H9 (cell line): ENCODE results near the gene DKK3. TPM values are rescaled to one million over a fixed set of nuclear protein-coding genes. Genes with fewer than 3 reads are reported as not detected.

Experiments used
- DNase-seq: peaks from one replicate; pipeline ENCODE4 v3.0.0-alpha.2; 2017
- H2AFZ ChIP-seq: one replicate; pipeline ENCODE4 v1.6.1; 2013; ENCODE audit warnings: mild to moderate bottlenecking, low read length, control low read depth, moderate library complexity
- H2AK5ac ChIP-seq: 2 replicates; pipeline ENCODE4 v1.6.1; 2013; ENCODE audit warnings: low read length, control low read depth, mixed read lengths; ENCODE audit not compliant: insufficient read length
- H2BK120ac ChIP-seq: one replicate; pipeline ENCODE4 v1.6.1; 2013; ENCODE audit warnings: low read depth, mild to moderate bottlenecking, low read length, control low read depth, inconsistent platforms; ENCODE audit not compliant: poor library complexity, severe bottlenecking
- H2BK12ac ChIP-seq: 2 replicates; pipeline ENCODE4 v1.6.1; 2013; ENCODE audit warnings: low read length, control low read depth, mixed read lengths, low read depth; ENCODE audit not compliant: insufficient read length
- H2BK15ac ChIP-seq: 2 replicates; pipeline ENCODE4 v1.6.1; 2013; ENCODE audit warnings: low read depth, low read length, control low read depth
- H2BK20ac ChIP-seq: one replicate; pipeline ENCODE4 v1.6.1; 2013; ENCODE audit warnings: low read depth, mild to moderate bottlenecking, low read length, control low read depth, inconsistent platforms; ENCODE audit not compliant: poor library complexity, severe bottlenecking
- H2BK5ac ChIP-seq: 2 replicates; pipeline ENCODE4 v1.6.1; 2013; ENCODE audit warnings: low read length, control low read depth, mixed read lengths; ENCODE audit not compliant: insufficient read length
- H3K14ac ChIP-seq: 2 replicates; pipeline ENCODE4 v1.6.1; 2013; ENCODE audit warnings: low read length, control low read depth; ENCODE audit not compliant: insufficient read depth
- H3K18ac ChIP-seq: 2 replicates; pipeline ENCODE4 v1.6.1; 2013; ENCODE audit warnings: low read depth, mild to moderate bottlenecking, mixed read lengths, low read length, control low read depth; ENCODE audit not compliant: insufficient read length
- H3K23ac ChIP-seq: 2 replicates; pipeline ENCODE4 v1.6.1; 2013; ENCODE audit warnings: low read length, control low read depth, mixed read lengths, low read depth; ENCODE audit not compliant: insufficient read length
- H3K23me2 ChIP-seq: 2 replicates; pipeline ENCODE4 v1.6.1; 2013; ENCODE audit warnings: low read depth, mild to moderate bottlenecking, mixed read lengths, low read length, control low read depth; ENCODE audit not compliant: insufficient read length, poor library complexity, severe bottlenecking
- H3K27ac ChIP-seq: 2 replicates; pipeline ENCODE4 v1.5.1; 2013; ENCODE audit warnings: low read length, control low read depth, mixed read lengths, low read depth; ENCODE audit not compliant: insufficient read length
- H3K27me3 ChIP-seq: 2 replicates; pipeline ENCODE4 v1.6.1; 2013; ENCODE audit warnings: low read length, control low read depth, inconsistent platforms; ENCODE audit not compliant: insufficient read depth
- H3K4ac ChIP-seq: 2 replicates; pipeline ENCODE4 v1.6.1; 2013; ENCODE audit warnings: low read depth, mild to moderate bottlenecking, control low read depth, inconsistent platforms, low read length, moderate library complexity
- H3K4me1 ChIP-seq: 2 replicates; pipeline ENCODE4 v1.6.1; 2013; ENCODE audit warnings: low read length, control low read depth, inconsistent platforms; ENCODE audit not compliant: insufficient read depth
- H3K4me2 ChIP-seq: 2 replicates; pipeline ENCODE4 v1.6.1; 2013; ENCODE audit warnings: low read length, control low read depth, mixed read lengths; ENCODE audit not compliant: insufficient read length, insufficient read depth
- H3K56ac ChIP-seq: 2 replicates; pipeline ENCODE4 v1.6.1; 2013; ENCODE audit warnings: low read depth, mild to moderate bottlenecking, mixed read lengths, low read length, control low read depth; ENCODE audit not compliant: insufficient read length
- H3K79me1 ChIP-seq: 2 replicates; pipeline ENCODE4 v1.6.1; 2013; ENCODE audit warnings: low read depth, mild to moderate bottlenecking, moderate library complexity, low read length, control low read depth, inconsistent platforms; ENCODE audit not compliant: insufficient read depth, poor library complexity, severe bottlenecking
- H3K79me2 ChIP-seq: 2 replicates; pipeline ENCODE4 v1.6.1; 2013; ENCODE audit warnings: low read length, control low read depth, inconsistent platforms; ENCODE audit not compliant: insufficient read depth
- H3K9ac ChIP-seq: 2 replicates; pipeline ENCODE4 v1.6.1; 2013; ENCODE audit warnings: low read length, control low read depth, mixed read lengths; ENCODE audit not compliant: insufficient read length; ENCODE audit errors: extremely low read depth
- H3K9me3 ChIP-seq: one replicate; pipeline ENCODE4 v1.6.1; 2013; ENCODE audit warnings: low read depth, low read length, inconsistent platforms; ENCODE audit not compliant: control insufficient read depth
- H3T11ph ChIP-seq: one replicate; pipeline ENCODE4 v1.6.1; 2013; ENCODE audit warnings: mild to moderate bottlenecking, low read length, control low read depth, inconsistent platforms
- H4K20me1 ChIP-seq: one replicate; pipeline ENCODE4 v1.6.1; 2013; ENCODE audit not compliant: control insufficient read depth, insufficient read length, insufficient read depth
- H4K5ac ChIP-seq: 2 replicates; pipeline ENCODE4 v1.6.1; 2013; ENCODE audit warnings: low read depth, mild to moderate bottlenecking, mixed read lengths, low read length, control low read depth; ENCODE audit not compliant: insufficient read length
- H4K8ac ChIP-seq: replicated peaks from 2 replicates; pipeline ENCODE4 v1.6.1; 2013; ENCODE audit warnings: low read length, control low read depth, mixed read lengths, low read depth; ENCODE audit not compliant: insufficient read length
- H4K91ac ChIP-seq: 2 replicates; pipeline ENCODE4 v1.6.1; 2013; ENCODE audit warnings: low read depth, mild to moderate bottlenecking, moderate library complexity, mixed read lengths, low read length, control low read depth; ENCODE audit not compliant: insufficient read length
- H3K27ac Mint-ChIP-seq, 3 experiments: 2 replicates in 2 of 3; 3 replicates in 1 of 3; pipeline ENCODE4 v1.8.0; 2020 to 2021; ENCODE audit warnings: mixed read lengths in 3 of 3, mild to moderate bottlenecking in 1 of 3, moderate library complexity in 1 of 3
- H3K27me3 Mint-ChIP-seq: 2 replicates; pipeline ENCODE4 v1.8.0; 2021; ENCODE audit warnings: low read depth, mild to moderate bottlenecking, moderate library complexity, mixed read lengths
- H3K36me3 Mint-ChIP-seq, 3 experiments: 2 replicates in 2 of 3; 3 replicates in 1 of 3; pipeline ENCODE4 v1.8.0; 2020 to 2021; ENCODE audit warnings: low read depth in 3 of 3, mixed read lengths in 3 of 3; ENCODE audit not compliant: insufficient read depth in 1 of 3
- H3K4me1 Mint-ChIP-seq, 2 experiments: 2 replicates each; pipeline ENCODE4 v1.8.0; 2020; ENCODE audit warnings: mixed read lengths in 2 of 2
- H3K4me3 Mint-ChIP-seq, 2 experiments: 2 replicates in 1 of 2; 3 replicates in 1 of 2; pipeline ENCODE4 v1.8.0; 2020 to 2021; ENCODE audit warnings: mild to moderate bottlenecking in 2 of 2, mixed read lengths in 2 of 2, moderate library complexity in 1 of 2
- H3K9me3 Mint-ChIP-seq, 2 experiments: 2 replicates in 1 of 2; 3 replicates in 1 of 2; pipeline ENCODE4 v1.8.0; 2020; ENCODE audit warnings: mild to moderate bottlenecking in 2 of 2, mixed read lengths in 2 of 2, moderate library complexity in 1 of 2
- CTCF ChIP-seq: fragments of 200-600 bp; sonication (generic); conservative IDR thresholded peaks from 3 replicates; pipeline ENCODE4 v1.8.0; 2021; ENCODE audit warnings: antibody characterized with exemption, mild to moderate bottlenecking
- WGBS: extraction: QIAGEN DNeasy Blood & Tissue Kit; methylation state at CpG from one replicate; pipeline ENCODE4 v1.1.7; 2013; ENCODE audit warnings: missing lambda C conversion rate, low lambda C conversion rate, mixed read lengths; ENCODE audit not compliant: insufficient read length; ENCODE audit errors: extremely low coverage; 5-methylcytosine and 5-hydroxymethylcytosine counted together
- total RNA-seq: library from RNA; stranded (reverse); gene quantifications from 2 replicates; pipeline ENCODE4 v1.2.1, GENCODE V29; 2021

The DKK3 gene
- total RNA-seq, 1 experiment from 2014 or later = 17.1 TPM

GRCh38 chr11:12019866-12020416 lies 11.5 kb upstream of the DKK3 start:
- H3K36me3 Mint-ChIP-seq = peaks cover 4 to 18% (median 9%) of the 10 kb centered on the region in 3 experiments
- H2AK5ac ChIP-seq = no peak overlapping the region
- H3K27me3 ChIP-seq = no peaks in the 10 kb centered on the region
- H2BK120ac ChIP-seq = no peak overlapping the region
- H3K9me3 ChIP-seq = peaks cover 10% of the 10 kb centered on the region
- DNase-seq = no peak
- no peaks in the 10 kb centered on the region for H3K79me2 ChIP-seq
- H3K23me2 ChIP-seq = no peaks in the 10 kb centered on the region
- no peak overlapping the region for H3K9ac ChIP-seq
- no peak overlapping the region for H3K4ac ChIP-seq
- H2BK20ac ChIP-seq = no peak overlapping the region
- H4K8ac ChIP-seq = no peak overlapping the region
- no peak overlapping the region for H3K23ac ChIP-seq
- H3K4me2 ChIP-seq = no peak overlapping the region
- peaks cover 5% of the 10 kb centered on the region for H3K27me3 Mint-ChIP-seq
- no peak overlapping the region for H2AFZ ChIP-seq
- peaks cover 17 to 19% of the 10 kb centered on the region in 2 experiments; a peak in 4 of 5 replicates for H3K9me3 Mint-ChIP-seq
- H3K4me3 Mint-ChIP-seq = no peak overlapping the region
- no peak overlapping the region for H2BK15ac ChIP-seq
- H3T11ph ChIP-seq = no peak overlapping the region
- no peak overlapping the region for H2BK12ac ChIP-seq
- H3K4me1 Mint-ChIP-seq = peaks cover 3 to 4% of the 10 kb centered on the region in 2 experiments; a peak in 3 of 4 replicates
- no peaks in the 10 kb centered on the region for H3K4me1 ChIP-seq
- H4K5ac ChIP-seq = no peak overlapping the region
- no peak overlapping the region for H3K27ac Mint-ChIP-seq
- H3K27ac ChIP-seq = no peak overlapping the region
- no peaks in the 10 kb centered on the region for H4K20me1 ChIP-seq
- H3K79me1 ChIP-seq = no peaks in the 10 kb centered on the region
- H2BK5ac ChIP-seq = no peak overlapping the region
- H4K91ac ChIP-seq = no peak overlapping the region
- TF ChIP-seq CTCF = no peak
- H3K18ac ChIP-seq = no peak overlapping the region
- no CpG with 5 or more reads among the region's 3 CpGs for WGBS
- H3K14ac ChIP-seq = no peak overlapping the region
- H3K56ac ChIP-seq = no peak overlapping the region
